HCT116 (cell line): Measurements from ENCODE around the gene CHST11.

Experiments
- CEBPB ChIP-seq: IDR thresholded peaks from 2 replicates; pipeline ENCODE4 v1.6.1; 2012; ENCODE audit warnings: low read depth
- EZH2 ChIP-seq: fragments of 200-600 bp; sonication (generic); IDR thresholded peaks from 2 replicates; pipeline ENCODE4 v1.6.1; 2017; ENCODE audit warnings: antibody characterized with exemption, mixed run types
- EZH2phosphoT487 ChIP-seq: fragments of 200-600 bp; IDR thresholded peaks from 2 replicates; pipeline ENCODE4 v1.6.1; 2018; ENCODE audit warnings: antibody characterized with exemption, borderline replicate concordance
- FOSL1 ChIP-seq: IDR thresholded peaks from 2 replicates; pipeline ENCODE4 v1.6.1; 2012; ENCODE audit warnings: low read depth
- JUND ChIP-seq: IDR thresholded peaks from 2 replicates; pipeline ENCODE4 v1.6.1; 2012
- POLR2A ChIP-seq: IDR thresholded peaks from 2 replicates; pipeline ENCODE4 v1.7.0; 2011; ENCODE audit warnings: borderline replicate concordance; ENCODE audit not compliant: insufficient read depth, insufficient read length; ENCODE audit errors: extremely low read depth
- POLR2AphosphoS5 ChIP-seq: IDR thresholded peaks from 2 replicates; pipeline ENCODE4 v1.6.1; 2011; ENCODE audit warnings: mild to moderate bottlenecking, low read depth, low read length, moderate library complexity
- RAD21 ChIP-seq: IDR thresholded peaks from 2 replicates; pipeline ENCODE4 v1.6.1; 2012; ENCODE audit warnings: low read depth, mild to moderate bottlenecking
- REST ChIP-seq: IDR thresholded peaks from 2 replicates; pipeline ENCODE4 v1.6.1; 2012; ENCODE audit warnings: low read depth
- SP1 ChIP-seq: IDR thresholded peaks from 2 replicates; pipeline ENCODE4 v1.6.1; 2012; ENCODE audit warnings: low read depth
- ZNF274 ChIP-seq: fragments of 200-500 bp; sonication (Bioruptor generic); IDR thresholded peaks from 2 replicates; pipeline ENCODE4 v1.6.1; 2014; ENCODE audit warnings: mild to moderate bottlenecking, low read depth, low read length, inconsistent platforms
- TF ChIP-seq, protein P1 (sequence below), 3 experiments: fragments of 200-600 bp in 1 of 3; sonication (generic) in 1 of 3; IDR thresholded peaks in 2 of 3; conservative IDR thresholded peaks in 1 of 3; 2 replicates each; pipeline ENCODE4 v1.5.1; 2012 to 2017; ENCODE audit warnings: low read depth in 2 of 3, low read length in 2 of 3, antibody characterized with exemption in 1 of 3, borderline replicate concordance in 1 of 3, control low read depth in 1 of 3, mild to moderate bottlenecking in 1 of 3, mixed read lengths in 1 of 3, mixed run types in 1 of 3, moderate library complexity in 1 of 3; ENCODE audit not compliant: insufficient read depth in 1 of 3
- TF ChIP-seq, protein P2 (sequence below): IDR thresholded peaks from 2 replicates; pipeline ENCODE4 v1.6.1; 2012

GRCh38 chr12:104738331-104738730 is 281.6 kb downstream of the CHST11 start:
- TF ChIP-seq REST (no peak), EZH2phosphoT487 (no peak), CEBPB (no peak), JUND (no peak), ZNF274 (no peak), POLR2AphosphoS5 (no peak), POLR2A (no peak), SP1 (no peak), EZH2 (no peak), RAD21 (no peak), FOSL1 (no peak)
- TF ChIP-seq, protein P1, sequence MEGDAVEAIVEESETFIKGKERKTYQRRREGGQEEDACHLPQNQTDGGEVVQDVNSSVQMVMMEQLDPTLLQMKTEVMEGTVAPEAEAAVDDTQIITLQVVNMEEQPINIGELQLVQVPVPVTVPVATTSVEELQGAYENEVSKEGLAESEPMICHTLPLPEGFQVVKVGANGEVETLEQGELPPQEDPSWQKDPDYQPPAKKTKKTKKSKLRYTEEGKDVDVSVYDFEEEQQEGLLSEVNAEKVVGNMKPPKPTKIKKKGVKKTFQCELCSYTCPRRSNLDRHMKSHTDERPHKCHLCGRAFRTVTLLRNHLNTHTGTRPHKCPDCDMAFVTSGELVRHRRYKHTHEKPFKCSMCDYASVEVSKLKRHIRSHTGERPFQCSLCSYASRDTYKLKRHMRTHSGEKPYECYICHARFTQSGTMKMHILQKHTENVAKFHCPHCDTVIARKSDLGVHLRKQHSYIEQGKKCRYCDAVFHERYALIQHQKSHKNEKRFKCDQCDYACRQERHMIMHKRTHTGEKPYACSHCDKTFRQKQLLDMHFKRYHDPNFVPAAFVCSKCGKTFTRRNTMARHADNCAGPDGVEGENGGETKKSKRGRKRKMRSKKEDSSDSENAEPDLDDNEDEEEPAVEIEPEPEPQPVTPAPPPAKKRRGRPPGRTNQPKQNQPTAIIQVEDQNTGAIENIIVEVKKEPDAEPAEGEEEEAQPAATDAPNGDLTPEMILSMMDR (IDR thresholded peaks at IDR 0.05 in 2 of 3, conservative IDR thresholded peaks at IDR 0.05 in 1 of 3; ENCODE audit: borderline replicate concordance in 1 of 3, insufficient read depth in 1 of 3, low read depth in 2 of 3, low read length in 2 of 3) = no peak
- TF ChIP-seq, protein P2, sequence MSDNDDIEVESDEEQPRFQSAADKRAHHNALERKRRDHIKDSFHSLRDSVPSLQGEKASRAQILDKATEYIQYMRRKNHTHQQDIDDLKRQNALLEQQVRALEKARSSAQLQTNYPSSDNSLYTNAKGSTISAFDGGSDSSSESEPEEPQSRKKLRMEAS = no peak
